ENCODE data around the gene JAK2. TPM values are rescaled to one million over a fixed set of nuclear protein-coding genes. Genes with fewer than 3 reads are reported as not detected.
A peak's percentile ranks its signal among the peaks of the same experiment; 100 is the strongest.

Gene JAK2
- total and polyA plus RNA-seq, 2 of the 4 experiments (the other 2 are of a cell fraction), result 2.3 to 6.1 TPM

- Histone ChIP-seq H3K9ac (ENCODE audit: low read depth, low read length) (no peak overlapping the region), H4K5ac (ENCODE audit: low read depth, low read length) (no peak overlapping the region), H4K91ac (ENCODE audit: insufficient read depth, low read depth, low read length) (no peak overlapping the region), H3K14ac (replicated peaks; ENCODE audit: low read depth, low read length) (no peak overlapping the region), H3K36me3 (ENCODE audit: control insufficient read depth, insufficient read depth, low read length) (peaks cover 11% of the 10 kb centered on the region), H4K20me1 (ENCODE audit: insufficient read depth, low read length) (no peaks in the 10 kb centered on the region), H2BK120ac (ENCODE audit: low read depth, low read length) (no peak overlapping the region), H2AK9ac (replicated peaks; ENCODE audit: low read depth, low read length, poor library complexity) (no peak overlapping the region), H2BK15ac (ENCODE audit: low read depth, low read length) (no peak overlapping the region), H3K27me3 (ENCODE audit: control insufficient read depth, insufficient read depth, low read length) (no peaks in the 10 kb centered on the region), H3K56ac (ENCODE audit: extremely low read depth, insufficient read depth, low read length) (no peak overlapping the region), H3K27ac (ENCODE audit: insufficient read depth, low read length) (no peak overlapping the region; the same call in 1 of the 2 replicates), H3K18ac (ENCODE audit: low read depth, low read length) (peak overlapping the region; percentile 89; the same call in 1 of the 2 replicates), H3K4me2 (ENCODE audit: low read depth, low read length) (no peak overlapping the region), H3K4ac (ENCODE audit: low read depth, low read length) (no peak overlapping the region), H3K9me3 (ENCODE audit: control insufficient read depth, insufficient read depth, low read length) (peaks cover 8% of the 10 kb centered on the region; the same call in 1 of the 2 replicates), H2AFZ (replicated peaks; ENCODE audit: low read length, poor library complexity) (no peak overlapping the region), H2BK5ac (ENCODE audit: low read depth, low read length, poor library complexity, severe bottlenecking) (peak overlapping the region; percentile 45), H4K8ac (ENCODE audit: low read depth in 2 of 2, low read length in 2 of 2) (no peak overlapping the region; a peak in 1 of 4 replicates), H2BK20ac (ENCODE audit: low read depth, low read length) (no peak overlapping the region), H2AK5ac (ENCODE audit: low read depth, low read length) (no peak overlapping the region), H3K9me1 (ENCODE audit: insufficient read depth, low read length) (no peaks in the 10 kb centered on the region), H3K4me1 (ENCODE audit: control insufficient read depth, insufficient read depth, low read length) (no peaks in the 10 kb centered on the region; the same call in 1 of the 2 replicates), H3K79me1 (ENCODE audit: low read depth in 1 of 2, low read length in 2 of 2) (no peaks in the 10 kb centered on the region), H3K4me3 (ENCODE audit: insufficient read depth, low read depth, low read length) (no peak overlapping the region), H3K23ac (ENCODE audit: low read depth, low read length) (no peak overlapping the region)
- in situ Hi-C loops (cut with MboI; ENCODE audit: low sequenced_read_pairs), result no loop called here
- no CpG with 5 or more reads among the region's 3 CpGs for WGBS, 2 experiments (ENCODE audit: extremely low coverage in 2 of 2, insufficient read length in 1 of 2)
- peak; percentile 21 for DNase-seq
- TF ChIP-seq MAFK (IDR thresholded peaks at IDR 0.05; ENCODE audit: low read depth, low read length) (peak; percentile 80), NFE2L2 (IDR thresholded peaks at IDR 0.05; ENCODE audit: low read depth, low read length) (peak; percentile 94), POLR2A (IDR thresholded peaks at IDR 0.05; ENCODE audit: low read depth, low read length) (no peak), CEBPB (IDR thresholded peaks at IDR 0.05; ENCODE audit: low read depth, low read length) (no peak)
- POLR2A ChIA-PET (ENCODE audit: unreplicated experiment), result no interaction called here
- CTCF ChIA-PET, result no interaction called here
- no TSS peak for BruUV-seq (replicated peaks)
- dilution Hi-C loops (cut with HindIII; ENCODE audit: low sequenced_read_pairs, unreplicated experiment), result no loop called here
- ATAC-seq (ENCODE audit: low read depth), result peak; percentile 72
- intact Hi-C loops (cut with micrococcal nuclease), result no loop called here
Observed at GRCh38 chr9:5043381-5043780, 58.3 kb downstream of the JAK2 start.
